Ureter (tissue), 1 donor: ENCODE results near the gene ASS1. TPM values are rescaled to one million over a fixed set of nuclear protein-coding genes. Genes with fewer than 3 reads are reported as not detected.
"Not testable (repeated sequence)": the region's sequence is repeated elsewhere in the genome, so short reads cannot be mapped to it uniquely, and the experiment has no call there.

ENCODE experiments used
- DNase-seq: peaks from one replicate; pipeline ENCODE4 v3.0.0-alpha.2; 2020; ENCODE audit warnings: low spot score
- total RNA-seq: library from RNA; stranded (reverse); gene quantifications from one replicate; pipeline ENCODE4 v1.2.4, GENCODE V29; 2023
- donor health status: DM: yes; HTN: yes; CAD: no.

The ASS1 gene
- total RNA-seq, 1 donor from 2014 or later: 271 TPM

- no peak for DNase-seq
Measured at GRCh38 chr9:130433947-130434262, 10.9 kb upstream of the ASS1 start.

GRCh38 chr9:130434656-130435055 is 10.1 kb upstream of the ASS1 start:
- DNase-seq: not testable (repeated sequence)

GRCh38 chr9:130437011-130437789 is 7.6 kb upstream of the ASS1 start:
- no peak for DNase-seq

GRCh38 chr9:130438382-130438981 is 6.3 kb upstream of the ASS1 start:
- DNase-seq: no peak

- DNase-seq: no peak
Measured at GRCh38 chr9:130441031-130441430, 3.7 kb upstream of the ASS1 start.

- no peak for DNase-seq
Measured at GRCh38 chr9:130442746-130443455, 1.9 kb upstream of the ASS1 start.

GRCh38 chr9:130443456-130443801 is 1.3 kb upstream of the ASS1 start:
- no peak for DNase-seq

- no peak for DNase-seq
Measured at GRCh38 chr9:130443840-130444492, 795 bp upstream of the ASS1 start.

GRCh38 chr9:130445268-130445983 is 665 bp downstream of the ASS1 start:
- no peak for DNase-seq

GRCh38 chr9:130446101-130446861 is 1.5 kb downstream of the ASS1 start:
- peak; percentile 83 for DNase-seq

- DNase-seq: no peak
Measured at GRCh38 chr9:130447193-130447816, 2.5 kb downstream of the ASS1 start.

GRCh38 chr9:130448035-130448624 is 3.4 kb downstream of the ASS1 start:
- no peak for DNase-seq

- DNase-seq: no peak
Measured at GRCh38 chr9:130448771-130449603, 4.2 kb downstream of the ASS1 start.

- no peak for DNase-seq
Measured at GRCh38 chr9:130450344-130451003, 5.7 kb downstream of the ASS1 start.

GRCh38 chr9:130451004-130451390 is 6.2 kb downstream of the ASS1 start:
- DNase-seq: no peak

- DNase-seq: peak; percentile 95
Measured at GRCh38 chr9:130451509-130452388, 7.0 kb downstream of the ASS1 start.

- no peak for DNase-seq
Measured at GRCh38 chr9:130452835-130453234, 8.1 kb downstream of the ASS1 start.

GRCh38 chr9:130453487-130453886 is 8.7 kb downstream of the ASS1 start:
- DNase-seq: no peak
